Thymus (tissue), 11 donors: Measurements from ENCODE around the gene KCTD21. TPM values are rescaled to one million over a fixed set of nuclear protein-coding genes. Genes with fewer than 3 reads are reported as not detected.

Experiments used
- DNase-seq, 9 donors: peaks; one replicate each; pipeline ENCODE4 v3.0.0-alpha.2; 2013; ENCODE audit warnings: low spot score in 9 of 9, low read depth in 6 of 9, missing footprints in 1 of 9
- H3K27ac ChIP-seq, 2 donors: one replicate each; pipeline ENCODE4 v1.5.1; 2013; ENCODE audit warnings: control low read depth in 1 of 2, low read depth in 1 of 2, low read length in 1 of 2, mild to moderate bottlenecking in 1 of 2, moderate library complexity in 1 of 2
- H3K27me3 ChIP-seq, 2 donors: one replicate each; pipeline ENCODE4 v1.5.1; 2013; ENCODE audit warnings: low read length in 1 of 2; ENCODE audit not compliant: control insufficient read depth in 2 of 2, insufficient read depth in 1 of 2
- H3K36me3 ChIP-seq, 2 donors: one replicate each; pipeline ENCODE4 v1.5.1; 2013; ENCODE audit warnings: low read length in 1 of 2, mild to moderate bottlenecking in 1 of 2, moderate library complexity in 1 of 2; ENCODE audit not compliant: control insufficient read depth in 2 of 2, insufficient read depth in 2 of 2
- H3K4me1 ChIP-seq, 2 donors: one replicate each; pipeline ENCODE4 v1.5.1; 2013; ENCODE audit warnings: low read length in 2 of 2; ENCODE audit not compliant: control insufficient read depth in 2 of 2, insufficient read depth in 2 of 2
- H3K4me3 ChIP-seq, 2 donors: one replicate each; pipeline ENCODE4 v1.5.1; 2013; ENCODE audit warnings: low read length in 2 of 2, control low read depth in 1 of 2, mild to moderate bottlenecking in 1 of 2
- H3K9me3 ChIP-seq, 2 donors: one replicate each; pipeline ENCODE4 v1.5.1; 2013; ENCODE audit warnings: low read length in 1 of 2, mild to moderate bottlenecking in 1 of 2; ENCODE audit not compliant: control insufficient read depth in 2 of 2, insufficient read depth in 1 of 2
- WGBS: extraction: QIAGEN DNeasy Blood & Tissue Kit; methylation state at CpG from one replicate; pipeline ENCODE4 v1.1.7; 2013; 5-methylcytosine and 5-hydroxymethylcytosine counted together
- polyA plus RNA-seq: library from polyadenylated mRNA; stranded (reverse); fragments of 200-250 nt; gene quantifications from one replicate; pipeline ENCODE4 v1.2.3, GENCODE V29; 2013
- total RNA-seq: library from RNA; stranded (reverse); fragments of 120-200 nt; gene quantifications from one replicate; pipeline ENCODE4 v1.2.4, GENCODE V29; 2013
- donor health status: healthy.

KCTD21 gene
- total and polyA plus RNA-seq, 2 donors: 3.7 to 5.6 TPM

DNA sequence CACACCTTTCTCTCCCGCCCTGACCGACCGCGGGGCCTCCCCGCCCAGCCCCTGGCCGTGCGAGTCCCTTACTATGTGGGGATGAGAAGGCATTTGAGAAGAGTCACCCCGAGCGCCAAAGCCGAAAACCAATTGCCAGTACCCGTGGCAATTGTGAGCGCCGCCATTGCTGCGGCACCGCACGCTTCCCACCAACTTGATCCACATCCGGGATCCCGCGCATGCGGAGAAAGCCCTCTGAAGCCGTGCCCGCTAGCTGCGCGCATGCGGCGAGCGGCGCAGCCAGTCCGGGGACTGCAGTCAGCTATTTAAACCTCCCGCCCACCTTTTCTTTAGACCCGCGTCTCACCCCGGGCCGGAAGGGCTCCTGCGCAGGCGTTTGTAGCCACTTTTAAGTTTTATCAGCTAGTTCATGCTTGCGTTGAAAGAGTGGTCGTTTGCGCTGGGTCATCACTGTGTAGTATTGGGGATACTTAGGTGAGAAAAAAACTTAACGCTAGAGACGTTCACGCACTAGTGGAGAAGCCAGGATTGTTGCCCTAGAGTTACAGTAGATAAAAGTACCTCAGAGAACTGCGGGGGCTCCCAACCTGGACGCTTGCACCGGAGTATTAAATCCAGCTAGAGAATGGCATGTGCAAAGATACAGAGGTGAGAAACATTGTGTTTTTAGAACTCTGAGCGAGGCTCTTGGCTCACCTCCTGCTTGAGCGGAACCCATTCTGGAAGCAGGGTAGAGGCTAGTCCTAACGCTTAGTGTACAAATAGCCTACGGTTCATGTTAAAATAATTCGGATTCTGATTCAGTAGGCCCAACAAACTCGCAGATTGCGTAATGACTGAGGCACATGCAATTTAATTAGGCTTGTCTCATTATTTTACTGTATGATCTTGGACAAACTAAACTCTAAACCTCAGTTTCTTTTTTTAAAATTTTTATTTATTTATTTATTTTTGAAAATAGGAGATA is 48.7 kb downstream of the KCTD21 start, which contains the start of gene ALG8:
Gene ALG8 (minus strand): TSS at position 205 of the 970 bp plus-strand sequence. CDS start 38 bp downstream, at position 167.
- peaks cover 12 to 15% of the 10 kb centered on the region in 2 donors for H3K4me1 ChIP-seq
- no peaks in the 10 kb centered on the region for H3K27me3 ChIP-seq
- 3% methylated on average over 52 of the region's 52 CpGs for WGBS
- peaks cover 0 to 3% of the 10 kb centered on the region in 2 donors for H3K36me3 ChIP-seq
- DNase-seq: peak; percentile 92 to 98 (median 97)
- H3K4me3 ChIP-seq: peak within 1 kb of the TSS; percentile 70 to 71
- peak within 1 kb of the TSS; percentile 85 to 91 for H3K27ac ChIP-seq
- H3K9me3 ChIP-seq: no peaks in the 10 kb centered on the region

DNA sequence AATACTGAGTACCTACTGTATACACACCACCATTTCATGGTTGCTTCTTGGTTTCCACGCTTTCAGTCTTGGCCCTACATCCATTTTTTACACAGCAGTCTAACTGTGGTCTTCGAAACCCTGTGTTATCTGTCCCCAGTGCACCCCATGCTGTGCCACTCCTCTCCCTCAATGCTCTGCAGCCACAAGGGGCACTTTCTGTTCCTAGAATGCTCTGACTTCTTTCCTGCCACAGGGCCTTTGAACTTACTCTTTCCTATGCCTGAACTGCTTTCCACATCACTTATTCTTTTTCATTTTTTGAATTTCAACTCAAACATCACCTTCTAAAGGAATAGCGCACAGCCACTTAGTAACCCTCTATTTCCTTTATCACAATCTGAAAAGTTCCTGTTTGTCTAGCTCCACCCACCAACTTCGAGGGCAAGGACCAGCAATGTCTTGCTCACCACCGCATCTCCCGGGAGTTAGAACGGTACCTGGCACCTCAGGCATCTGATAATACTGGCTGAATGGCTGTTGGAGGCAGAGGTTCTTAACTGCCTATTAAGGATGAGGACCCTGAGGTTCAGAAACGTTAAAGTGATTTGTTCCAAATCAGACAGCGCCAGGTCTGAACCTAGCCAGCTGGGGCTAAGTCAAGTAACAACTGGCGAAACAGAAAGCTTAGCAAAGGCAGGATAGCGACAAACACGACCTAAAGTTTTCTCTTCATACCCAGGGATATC is 49.6 kb downstream of the KCTD21 start:
- Histone ChIP-seq H3K27ac (peak overlapping the region; percentile 85 to 91), H3K36me3 (peaks cover under 1 to 3% of the 10 kb centered on the region in 2 donors), H3K9me3 (no peaks in the 10 kb centered on the region), H3K4me3 (peak overlapping the region; percentile 70 to 71), H3K27me3 (no peaks in the 10 kb centered on the region), H3K4me1 (peaks cover 12 to 15% of the 10 kb centered on the region in 2 donors)
- WGBS: 17% methylated on average over 12 of the region's 12 CpGs
- DNase-seq: peak in 4 of 9 donors; percentile 8 to 30 (median 11)

DNA sequence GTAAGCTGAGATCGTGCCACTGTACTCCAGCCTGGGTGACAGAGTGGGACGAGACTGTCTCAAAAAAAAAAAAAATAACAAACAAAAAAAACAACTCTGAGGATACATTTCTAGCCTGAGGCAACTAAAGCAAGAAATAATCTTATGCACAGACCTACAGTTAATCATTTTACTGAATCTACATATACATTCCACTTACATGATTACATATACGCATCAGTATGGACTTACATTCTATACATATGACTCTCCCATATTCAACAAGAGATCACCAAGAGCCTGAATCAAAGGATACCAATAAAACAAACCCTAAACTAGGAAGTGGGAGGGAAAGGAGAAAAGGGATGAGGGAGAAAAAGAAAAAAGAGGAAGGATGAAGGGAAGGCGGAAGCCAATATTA is 50.1 kb downstream of the KCTD21 start:
- no peak for DNase-seq
- Histone ChIP-seq H3K4me1 (peaks cover 12 to 15% of the 10 kb centered on the region in 2 donors), H3K36me3 (peaks cover 0 to 3% of the 10 kb centered on the region in 2 donors), H3K4me3 (peak overlapping the region in 1 of 2 donors; percentile 70), H3K27me3 (no peaks in the 10 kb centered on the region), H3K27ac (no peak overlapping the region), H3K9me3 (no peaks in the 10 kb centered on the region)
- WGBS: 98% methylated on average over 4 of the region's 4 CpGs

DNA sequence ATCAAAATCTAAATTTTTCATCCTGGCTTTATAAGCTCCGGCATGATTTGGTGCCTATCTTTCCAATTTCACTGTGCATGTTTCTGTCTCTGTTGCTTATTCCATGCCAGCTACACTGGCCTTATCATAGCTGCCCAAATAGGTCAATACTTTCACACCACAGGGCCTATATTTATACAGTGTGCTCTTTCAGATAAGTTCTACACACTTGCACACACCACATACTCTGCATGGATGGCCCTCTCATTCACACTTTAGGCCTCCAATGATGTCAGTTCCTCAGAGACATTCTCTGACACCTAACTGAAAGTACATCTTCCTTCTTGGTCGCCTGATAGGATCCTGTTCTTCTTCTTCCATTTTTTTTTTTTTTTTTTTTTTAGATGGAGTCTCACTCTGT is 56.0 kb downstream of the KCTD21 start:
- 97% methylated on average over 2 of the region's 2 CpGs for WGBS

DNA sequence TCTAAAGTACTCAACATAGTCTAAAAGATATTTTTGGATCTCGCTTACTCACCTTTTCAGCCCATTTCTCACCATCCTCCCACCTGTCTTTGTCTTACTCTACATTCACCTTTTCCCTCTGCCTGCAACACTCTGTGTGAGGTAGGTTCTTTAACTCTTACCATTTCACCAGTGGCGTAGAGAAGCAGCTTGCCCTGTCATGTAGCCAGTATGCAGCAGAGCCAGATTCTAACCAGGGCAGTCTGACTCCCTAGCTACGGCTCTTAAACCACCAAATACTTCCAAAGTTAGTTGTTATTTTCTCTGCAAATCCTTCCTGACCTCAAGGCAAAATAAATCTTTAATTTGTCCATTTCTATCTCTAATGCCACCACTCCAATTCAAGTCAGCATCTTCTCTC is 56.5 kb downstream of the KCTD21 start:
- Histone ChIP-seq H3K27ac (no peak overlapping the region), H3K27me3 (no peaks in the 10 kb centered on the region), H3K4me1 (no peaks in the 10 kb centered on the region), H3K36me3 (peaks cover 0 to 3% of the 10 kb centered on the region in 2 donors), H3K4me3 (no peak overlapping the region), H3K9me3 (no peaks in the 10 kb centered on the region)
- WGBS: 66% methylated on average over 3 of the region's 3 CpGs
- DNase-seq: no peak

More for the DNA sequence above, 56.0 kb downstream of the KCTD21 start:
- no peak overlapping the region for H3K27ac ChIP-seq
- H3K4me3 ChIP-seq: no peak overlapping the region
- no peaks in the 10 kb centered on the region for H3K4me1 ChIP-seq
- DNase-seq: no peak
- no peaks in the 10 kb centered on the region for H3K27me3 ChIP-seq
- H3K9me3 ChIP-seq: no peaks in the 10 kb centered on the region
- peaks cover 0 to 3% of the 10 kb centered on the region in 2 donors for H3K36me3 ChIP-seq

DNA sequence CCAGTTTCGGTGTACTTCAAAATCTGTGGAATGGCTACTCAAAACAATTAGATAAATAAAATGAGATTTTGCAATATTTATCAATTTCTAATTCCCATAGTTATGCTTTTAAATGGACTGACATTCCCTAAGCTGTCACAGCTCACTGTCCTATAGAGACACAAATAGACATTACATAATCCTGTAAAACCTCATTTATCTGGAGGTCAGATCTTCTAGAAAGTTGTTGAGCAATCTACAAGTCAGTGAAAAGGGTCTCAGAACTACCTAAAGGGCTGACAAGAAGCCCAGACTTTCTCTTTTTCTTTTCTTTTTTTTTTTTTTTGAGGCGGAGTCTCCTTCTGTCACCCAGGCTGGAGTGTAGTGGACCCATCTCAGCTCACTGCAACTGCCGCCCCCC is 61.0 kb downstream of the KCTD21 start:
- WGBS: 100% methylated on average over 3 of the region's 3 CpGs
- no peak overlapping the region for H3K27ac ChIP-seq
- H3K4me3 ChIP-seq: no peak overlapping the region
- H3K4me1 ChIP-seq: no peaks in the 10 kb centered on the region
- H3K9me3 ChIP-seq: no peaks in the 10 kb centered on the region
- H3K27me3 ChIP-seq: no peaks in the 10 kb centered on the region
- no peak for DNase-seq
- H3K36me3 ChIP-seq: peaks cover 3 to 9% of the 10 kb centered on the region in 2 donors

Other genes starting within 250 kb of the KCTD21 start
- 31.2 TPM for gene INTS4, start 194.0 kb downstream of the KCTD21 start, total RNA-seq
- gene INTS4, start 194.0 kb downstream of the KCTD21 start, polyA plus RNA-seq: 38.3 TPM
- 1.2 TPM for gene KCTD14, start 165.3 kb downstream of the KCTD21 start, total RNA-seq
- 2.0 TPM for gene KCTD14, start 165.3 kb downstream of the KCTD21 start, polyA plus RNA-seq
- gene THRSP, start 124.8 kb downstream of the KCTD21 start, total RNA-seq: not detected
- gene THRSP, start 124.8 kb downstream of the KCTD21 start, polyA plus RNA-seq: 0.14 TPM
- gene NDUFC2, start 108.8 kb downstream of the KCTD21 start, total RNA-seq: 167 TPM
- gene NDUFC2, start 108.8 kb downstream of the KCTD21 start, polyA plus RNA-seq: 133 TPM
- 33.3 TPM for gene ALG8, start 49.0 kb downstream of the KCTD21 start, total RNA-seq
- gene ALG8, start 49.0 kb downstream of the KCTD21 start, polyA plus RNA-seq: 45.1 TPM
- gene USP35, start 293 bp upstream of the KCTD21 start, total RNA-seq: 3.4 TPM
- gene USP35, start 293 bp upstream of the KCTD21 start, polyA plus RNA-seq: 13.1 TPM
- gene GAB2, start 229.2 kb upstream of the KCTD21 start, total RNA-seq: 12.6 TPM
- gene GAB2, start 229.2 kb upstream of the KCTD21 start, polyA plus RNA-seq: 3.7 TPM